DMS114 treated with DMSO at 0.1 percent for 48 hours (cell line): ENCODE data around the gene ZNF555.
A peak's percentile ranks its signal among the peaks of the same experiment; 100 is the strongest.
"Not testable (repeated sequence)": the region's sequence is repeated elsewhere in the genome, so short reads cannot be mapped to it uniquely, and the experiment has no call there.

Experiments used
- DNase-seq: peaks from one replicate; lab custom pipeline; 2025; ENCODE audit not compliant: unreplicated experiment; lab: John Stamatoyannopoulos, UW

Gene ZNF555

GRCh38 chr19:2867025-2867991, 26.0 kb downstream of the ZNF555 start, which contains the start of gene ZNF556:
Gene ZNF556 (plus strand): TSS chr19:2867335. CDS start chr19:2867422, 87 bp downstream.
- DNase-seq = no peak

DNA sequence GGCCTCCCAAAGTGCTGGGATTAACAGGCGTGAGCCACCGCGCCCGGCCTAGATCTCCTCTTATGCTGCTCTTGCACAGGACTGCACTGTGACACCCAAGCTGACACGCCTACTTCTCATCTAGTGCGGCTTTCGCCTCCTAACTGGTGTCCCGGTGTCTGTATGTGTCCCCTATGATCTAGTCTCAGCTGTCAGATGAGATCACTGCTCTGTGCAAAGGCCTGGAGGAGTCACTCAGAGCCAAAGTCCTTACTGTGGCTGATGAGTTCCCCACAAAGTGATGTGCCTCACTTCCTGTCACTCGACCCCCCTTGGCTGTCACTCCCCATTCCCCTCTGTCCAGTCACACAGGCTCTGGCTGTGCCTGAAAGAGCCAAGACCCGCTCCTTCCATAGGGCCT, 28.3 kb downstream of the ZNF555 start:
- DNase-seq = no peak

DNA sequence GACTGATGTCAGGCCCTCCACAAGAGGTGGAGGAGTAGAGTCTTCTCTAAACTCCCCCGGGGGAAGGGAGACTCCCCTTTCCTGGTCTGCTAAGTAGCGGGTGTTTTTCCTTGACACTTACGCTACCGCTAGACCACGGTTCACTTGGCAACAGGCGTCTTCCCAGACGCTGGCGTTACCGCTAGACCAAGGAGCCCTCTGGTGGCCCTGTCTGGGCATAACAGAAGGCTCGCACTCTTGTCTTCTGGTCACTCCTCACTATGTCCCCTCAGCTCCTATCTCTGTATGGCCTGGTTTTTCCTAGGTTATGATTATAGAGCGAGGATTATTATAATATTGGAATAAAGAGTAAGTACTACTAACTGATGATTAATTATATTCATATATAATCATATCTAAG, 30.9 kb downstream of the ZNF555 start:
- DNase-seq = not testable (repeated sequence)

GRCh38 chr19:2877398-2878331, 36.4 kb downstream of the ZNF555 start:
- DNase-seq = no peak

GRCh38 chr19:2883686-2884439, 42.6 kb downstream of the ZNF555 start:
- DNase-seq = no peak

- DNase-seq = no peak
Observed at GRCh38 chr19:2885736-2886135, 44.5 kb downstream of the ZNF555 start.

DNA sequence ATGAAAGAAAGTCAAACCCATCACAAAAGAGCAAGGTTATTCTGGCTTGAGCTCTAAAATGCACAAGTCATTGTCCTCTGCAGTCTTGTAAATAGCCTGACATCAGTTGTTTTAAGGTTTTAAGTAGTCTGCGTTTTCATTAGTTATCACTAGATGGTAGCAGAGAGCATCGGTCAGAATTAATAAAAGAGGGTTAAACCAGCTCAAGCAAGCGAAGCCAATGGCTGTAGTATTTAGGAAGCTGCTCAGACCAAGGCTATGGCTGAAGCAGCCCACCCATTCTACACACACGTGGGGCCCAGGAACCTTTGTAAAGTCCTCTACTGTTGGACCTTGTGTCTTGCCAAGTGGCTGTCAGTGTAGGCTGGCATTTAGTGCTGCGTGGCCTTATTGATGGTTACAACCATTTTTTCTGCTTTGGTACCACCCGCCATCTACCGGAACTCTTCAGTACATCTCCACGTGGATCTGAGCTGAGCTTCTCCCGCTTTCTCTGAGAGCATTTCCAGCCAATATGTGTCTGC, 46.2 kb downstream of the ZNF555 start:
- DNase-seq = peak; percentile 82

DNA sequence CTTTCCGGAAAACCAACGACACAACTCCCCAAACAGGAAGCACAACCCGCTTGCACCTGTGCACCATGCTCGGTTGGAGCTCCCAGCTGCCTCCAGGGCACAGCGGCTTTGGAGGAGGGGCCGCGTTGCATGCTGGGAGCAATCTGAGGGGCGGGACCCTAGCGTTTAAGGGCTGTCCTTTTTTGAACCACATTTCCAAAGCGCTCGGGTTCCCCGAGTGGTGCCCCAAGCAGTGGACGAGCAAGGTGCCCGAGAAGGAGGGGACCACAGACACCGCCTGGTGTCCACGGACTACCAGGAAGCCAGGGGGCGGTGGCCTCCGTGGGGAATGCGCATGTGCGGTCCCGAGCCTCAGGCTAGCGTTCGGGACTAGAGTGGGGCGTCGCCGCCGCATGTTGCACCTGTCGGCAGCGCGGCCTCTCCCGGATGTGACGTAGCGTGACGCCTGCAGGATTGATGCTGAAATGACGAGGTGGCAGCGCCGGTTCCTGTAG, 47.5 kb downstream of the ZNF555 start:
- peak; percentile 77 for DNase-seq

- DNase-seq = not testable (repeated sequence)
Observed at GRCh38 chr19:2890531-2890930, 49.3 kb downstream of the ZNF555 start.

DNA sequence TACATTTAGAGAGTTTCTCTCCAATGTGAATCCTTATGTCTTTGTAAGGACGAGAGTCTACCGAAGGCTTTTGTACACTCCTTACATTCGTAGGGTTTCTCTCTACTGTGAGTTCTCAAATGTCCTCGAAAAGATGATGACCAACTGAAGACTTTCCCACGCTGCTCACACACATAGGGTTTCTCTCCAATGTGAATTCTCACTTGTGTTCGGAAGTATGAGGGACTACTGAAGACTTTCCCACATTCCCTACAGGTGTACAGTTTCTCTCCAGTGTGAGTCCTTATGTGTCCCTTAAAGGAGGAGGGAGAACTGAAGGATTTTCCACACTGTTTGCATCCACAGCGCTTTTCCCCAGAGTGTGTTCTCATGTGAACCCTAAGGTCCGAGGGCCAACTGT, 55.4 kb downstream of the ZNF555 start:
- no peak for DNase-seq

GRCh38 chr19:2900296-2901252, 59.3 kb downstream of the ZNF555 start, which contains the start of gene ZNF57:
Gene ZNF57 (plus strand): TSS chr19:2900928. CDS start chr19:2901046, 118 bp downstream.
- peak; percentile 92 for DNase-seq

- no peak for DNase-seq
Observed at GRCh38 chr19:2902590-2903218, 61.4 kb downstream of the ZNF555 start.

DNA sequence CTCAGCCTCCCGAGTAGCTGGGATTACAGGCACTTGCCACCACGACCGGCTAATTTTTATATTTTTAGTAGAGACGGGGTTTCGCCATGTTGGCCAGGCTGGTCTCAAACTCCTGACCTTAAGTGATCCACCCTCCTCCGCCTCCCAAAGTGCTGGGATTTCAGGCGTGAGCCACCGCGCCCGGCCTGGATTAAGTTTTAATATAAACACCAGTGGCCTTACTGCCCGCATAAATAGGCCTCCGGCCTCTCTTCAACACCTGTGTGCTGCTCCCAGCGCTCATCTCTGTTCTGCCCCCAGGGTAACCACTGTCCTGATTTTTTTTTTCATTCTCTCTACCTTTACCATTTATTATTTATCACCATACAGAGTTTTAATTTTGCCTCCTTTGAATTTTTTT, 62.1 kb downstream of the ZNF555 start:
- not testable (repeated sequence) for DNase-seq

DNA sequence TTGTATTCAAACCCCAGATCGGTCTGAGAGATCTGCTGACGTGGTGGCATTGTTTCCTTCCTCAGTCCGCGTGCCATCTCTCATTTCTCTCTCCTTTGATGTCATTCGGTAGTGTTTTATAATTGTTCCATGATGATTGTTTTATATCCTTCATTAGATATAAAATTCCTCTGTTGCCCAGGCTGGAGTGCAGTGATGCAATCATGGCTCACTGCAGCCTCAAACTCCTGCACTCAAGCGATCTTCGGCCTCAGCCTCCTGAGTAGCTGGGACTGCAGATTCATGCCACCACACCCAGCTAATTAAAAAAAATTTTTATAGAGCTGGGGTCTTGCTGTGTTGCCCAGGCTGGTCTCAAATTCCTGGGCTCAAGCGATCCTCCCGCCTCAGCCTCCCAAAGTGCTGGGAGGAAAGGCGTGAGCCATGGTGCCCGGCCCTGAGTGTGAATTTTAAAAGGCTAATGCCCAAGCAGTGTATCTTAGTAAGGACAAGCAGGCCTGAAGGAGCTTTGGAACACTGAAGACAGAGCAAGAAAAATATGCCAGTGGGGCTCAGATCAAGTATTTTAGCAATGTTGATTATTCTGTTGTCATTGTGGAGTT, 64.7 kb downstream of the ZNF555 start:
- DNase-seq = no peak

DNA sequence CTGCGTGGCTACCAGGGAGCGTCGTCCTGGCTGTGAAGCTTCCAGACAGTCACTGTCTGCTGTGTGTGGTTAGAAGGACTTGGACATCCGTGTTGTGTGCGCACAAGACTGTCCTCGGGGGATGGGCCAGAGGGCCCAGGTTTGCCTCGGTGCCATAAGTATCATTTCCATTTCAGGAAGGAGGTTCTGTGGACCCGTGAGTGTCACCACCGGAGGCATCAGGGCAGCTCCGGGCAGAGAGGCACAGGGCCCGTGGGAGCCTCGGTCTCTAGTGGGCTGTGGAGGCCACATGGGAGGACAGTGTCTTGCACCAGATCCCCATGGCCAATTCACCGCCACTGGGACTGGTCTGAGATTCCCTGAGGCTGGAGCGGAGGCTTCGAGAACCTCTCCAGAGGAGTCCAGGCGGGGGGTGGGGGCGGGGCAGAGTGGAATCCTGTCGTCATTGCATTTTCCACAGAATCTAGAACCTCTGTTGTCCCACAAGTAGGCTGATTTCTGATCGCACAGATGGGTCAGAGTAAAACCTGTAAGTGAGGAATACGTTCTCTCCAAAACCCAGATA, 65.4 kb downstream of the ZNF555 start:
- no peak for DNase-seq
